ENCODE data around the gene MYO9A.

DNA sequence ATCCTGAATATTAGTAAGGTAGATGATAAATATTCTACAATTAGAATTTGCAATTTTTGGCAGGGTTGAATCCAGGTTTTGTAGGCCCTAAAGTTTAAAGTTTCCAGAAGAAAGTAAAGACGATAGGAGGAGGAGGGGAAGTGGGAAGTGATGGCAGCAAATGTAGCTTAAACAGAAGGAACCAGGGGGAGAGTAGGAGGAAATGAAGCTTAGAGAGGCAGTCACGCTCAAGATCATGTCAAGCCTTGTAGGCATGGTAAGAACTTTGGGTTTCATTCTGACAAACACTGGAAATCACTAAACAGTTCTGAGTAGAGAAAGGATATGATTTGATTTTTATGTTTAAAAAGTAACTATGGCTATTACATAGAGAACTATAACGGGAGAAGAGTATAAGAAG, 243.7 kb downstream of the MYO9A start:
- TF ChIP-seq CTCF (IDR thresholded peaks at IDR 0.05) (no peak), ZFX (IDR thresholded peaks at IDR 0.05; ENCODE audit: borderline replicate concordance) (no peak)

Data from 22Rv1 (cell line).